K562 (cell line): ENCODE measurements around the gene KLK13. TPM values are rescaled to one million over a fixed set of nuclear protein-coding genes. Genes with fewer than 3 reads are reported as not detected.

Source experiments
- ATAC-seq: fragments of 200-7000 bp; cut with Tn5 transposase; 3 replicates; pipeline ENCODE4 v1.9.1; 2020; ENCODE audit warnings: moderate library complexity
- BruUV-seq: library from RNA; stranded (reverse); fragments of 400-500 nt; replicated peaks from 2 replicates; lab custom pipeline; 2021; lab: Mats Ljungman, UMichigan
- CTCF ChIA-PET: fragments of 300-600 bp; formaldehyde crosslinking; extraction: SDS; loops from one replicate; lab custom pipeline; 2021; ENCODE audit warnings: low intra/inter-chr PET ratio; lab: Yijun Ruan, JAX
- POLR2A ChIA-PET: fragments of 300-600, 350-650 bp; sonication (Branson Sonifier 250); formaldehyde crosslinking; extraction: SDS; loops from one replicate; lab custom pipeline; 2021; ENCODE audit warnings: antibody characterized with exemption, inconsistent platforms; lab: Yijun Ruan, JAX
- DNase-seq, 4 experiments: peaks; one replicate each; pipeline versions ENCODE4 v3.0.0 to v3.0.0-alpha.2; 2011 to 2018; ENCODE audit warnings: low spot score in 3 of 4, mixed read lengths in 3 of 4; ENCODE audit errors: extremely low read depth in 1 of 4
- FAIRE-seq: peaks from 2 replicates; lab custom pipeline; 2011; peaks lifted over from hg19 to GRCh38; lab: Jason Lieb, UNC
- H2AFZ ChIP-seq: 2 replicates; pipeline ENCODE4 v1.6.0; 2011; ENCODE audit warnings: low read depth, low read length, control low read depth, inconsistent platforms
- H3K27ac ChIP-seq: fragments of 200-600 bp; 3 replicates; pipeline ENCODE4 v1.8.0; 2011; ENCODE audit warnings: low read depth, mild to moderate bottlenecking, control low read depth, inconsistent platforms, low read length, moderate library complexity, mixed read lengths; ENCODE audit errors: extremely low read depth
- H3K27me3 ChIP-seq, 2 experiments: fragments of 300-600 bp in 1 of 2; 2 replicates in 1 of 2; 3 replicates in 1 of 2; pipeline versions ENCODE4 v1.6.0 to v1.8.0; 2011; ENCODE audit warnings: inconsistent platforms in 2 of 2, low read length in 2 of 2, mild to moderate bottlenecking in 1 of 2, mixed read lengths in 1 of 2, moderate library complexity in 1 of 2; ENCODE audit not compliant: control insufficient read depth in 2 of 2, insufficient read depth in 2 of 2
- H3K36me3 ChIP-seq: fragments of 300-600 bp; 3 replicates; pipeline ENCODE4 v1.8.0; 2011; ENCODE audit warnings: mild to moderate bottlenecking, low read length, inconsistent platforms; ENCODE audit not compliant: control insufficient read depth, insufficient read depth
- H3K4me1 ChIP-seq, 2 experiments: fragments of 200-600 bp in 1 of 2; replicated peaks in 1 of 2; 2 replicates in 1 of 2; 3 replicates in 1 of 2; pipeline versions ENCODE4 v1.5.1 to v1.8.0; 2011; ENCODE audit warnings: inconsistent platforms in 2 of 2, low read length in 2 of 2, mild to moderate bottlenecking in 1 of 2, mixed read lengths in 1 of 2, moderate library complexity in 1 of 2; ENCODE audit not compliant: control insufficient read depth in 2 of 2, insufficient read depth in 2 of 2
- H3K4me2 ChIP-seq: 2 replicates; pipeline ENCODE4 v1.6.1; 2011; ENCODE audit warnings: low read length, control low read depth, inconsistent platforms, mixed read lengths; ENCODE audit not compliant: insufficient read depth
- H3K4me3 ChIP-seq: fragments of 200-600 bp; sonication (generic), shearing (Covaris generic); 2 replicates; pipeline ENCODE4 v1.5.1; 2016; ENCODE audit warnings: control low read depth, inconsistent platforms
- H3K79me2 ChIP-seq: fragments of 200-600 bp; 3 replicates; pipeline ENCODE4 v1.8.0; 2011; ENCODE audit warnings: low read length, inconsistent platforms; ENCODE audit not compliant: control insufficient read depth, insufficient read depth
- H3K9ac ChIP-seq, 2 experiments: 2 replicates each; pipeline versions ENCODE4 v1.6.0 to v1.6.1; 2011; ENCODE audit warnings: low read depth in 2 of 2, low read length in 2 of 2, control low read depth in 1 of 2, inconsistent platforms in 1 of 2, mild to moderate bottlenecking in 1 of 2, mixed read lengths in 1 of 2; ENCODE audit not compliant: insufficient read depth in 1 of 2
- H3K9me1 ChIP-seq: one replicate; pipeline ENCODE4 v1.6.0; 2011; ENCODE audit warnings: inconsistent platforms, mild to moderate bottlenecking, low read length, moderate library complexity; ENCODE audit not compliant: control insufficient read depth, insufficient read depth
- H3K9me3 ChIP-seq: replicated peaks from 2 replicates; pipeline ENCODE4 v1.5.1; 2011; ENCODE audit warnings: low read depth, low read length, inconsistent platforms; ENCODE audit not compliant: control insufficient read depth, insufficient read depth
- H4K20me1 ChIP-seq: replicated peaks from 2 replicates; pipeline ENCODE4 v1.6.1; 2011; ENCODE audit warnings: low read length, inconsistent platforms, mixed read lengths; ENCODE audit not compliant: control insufficient read depth, insufficient read depth
- AFF4 ChIP-seq: sonication (generic); formaldehyde crosslinking; IDR thresholded peaks from 2 replicates; pipeline ENCODE4 v1.8.0; 2023; ENCODE audit warnings: mild to moderate bottlenecking, missing genetic modification reagents
- COPS2 ChIP-seq: fragments of 450-650 bp; conservative IDR thresholded peaks from 2 replicates; pipeline ENCODE4 v1.6.1; 2016; ENCODE audit warnings: mild to moderate bottlenecking, moderate library complexity
- KLF13 ChIP-seq: fragments of 450-650 bp; IDR thresholded peaks from 2 replicates; pipeline ENCODE4 v1.6.1; 2016; ENCODE audit warnings: missing genetic modification characterization, low read depth, mild to moderate bottlenecking, missing compliant biosample characterization, moderate library complexity, borderline replicate concordance
- MCM7 ChIP-seq, 2 experiments: fragments of 450-650 bp; IDR thresholded peaks; 2 replicates each; pipeline ENCODE4 v1.6.1; 2016 to 2018
- MYBL2 ChIP-seq, 2 experiments: fragments of 450-650 bp in 1 of 2; sonication (generic) in 1 of 2; formaldehyde crosslinking in 1 of 2; IDR thresholded peaks; 2 replicates each; pipeline versions ENCODE4 v1.6.1 to v1.8.1; 2017 to 2022; ENCODE audit warnings: borderline replicate concordance in 1 of 2, inconsistent platforms in 1 of 2, low read depth in 1 of 2, mild to moderate bottlenecking in 1 of 2, missing genetic modification reagents in 1 of 2, moderate library complexity in 1 of 2
- OTX1 ChIP-seq: fragments of 450-650 bp; formaldehyde crosslinking; IDR thresholded peaks from 2 replicates; pipeline ENCODE4 v1.4.0; 2022; ENCODE audit warnings: mild to moderate bottlenecking
- RUNX1 ChIP-seq: sonication (generic); IDR thresholded peaks from 2 replicates; pipeline ENCODE4 v1.6.1; 2016; ENCODE audit warnings: antibody characterized with exemption, low read depth
- SIN3B ChIP-seq: fragments of 450-650 bp; IDR thresholded peaks from 2 replicates; pipeline ENCODE4 v1.6.1; 2017; ENCODE audit warnings: low read depth, mild to moderate bottlenecking, moderate library complexity
- TCFL5 ChIP-seq: fragments of 250-450 bp; sonication (Bioruptor Pico); conservative IDR thresholded peaks from 2 replicates; pipeline ENCODE4 v1.6.1; 2021; ENCODE audit warnings: mild to moderate bottlenecking, moderate library complexity, matching md5 sums
- ZNF12 ChIP-seq: sonication (generic); formaldehyde crosslinking; IDR thresholded peaks from 2 replicates; pipeline ENCODE4 v1.4.0; 2020; ENCODE audit warnings: mild to moderate bottlenecking, missing genetic modification reagents
- ZNF124 ChIP-seq: sonication (generic); formaldehyde crosslinking; IDR thresholded peaks from 2 replicates; pipeline ENCODE4 v1.8.1; 2022; ENCODE audit warnings: missing genetic modification reagents
- WGBS: fragments of 100-300 bp; shearing (Covaris generic); methylation state at CpG from one replicate; pipeline ENCODE4 v1.1.6; 2016; ENCODE audit warnings: low coverage, mixed read lengths; ENCODE audit not compliant: insufficient coverage; ENCODE audit errors: missing lambda C conversion rate; 5-methylcytosine and 5-hydroxymethylcytosine counted together
- in situ Hi-C: fragments of 300-500 bp; cut with MboI; formaldehyde crosslinking; loops from 4 replicates; pipeline ENCODE4 v1.15.0; 2018; ENCODE audit warnings: inconsistent platforms, mixed read lengths
- intact Hi-C: fragments of 100-400 bp; cut with micrococcal nuclease; formaldehyde crosslinking; loops from 2 replicates; pipeline ENCODE4 v1.14.2; 2022
- polyA plus RNA-seq, 8 experiments: library from polyadenylated mRNA; depleted of rRNA in 4 of 8; stranded (reverse) in 5 of 8; unstranded in 3 of 8; fragments of >200 nt; fragmentation: Nextera tagmentation in 2 of 8; fragmentation: Illumina TruSeq in 1 of 8; extraction: Ambion mirVana in 2 of 8; extraction: Trizol in 1 of 8; gene quantifications; 2 replicates each; pipeline versions ENCODE4 v1.2.1 to v1.2.3, GENCODE V29; 2011 to 2014; ENCODE audit warnings: inconsistent platforms in 1 of 8, missing spikeins in 1 of 8
- total RNA-seq, 7 experiments: library from RNA; depleted of rRNA in 6 of 7; stranded (reverse); fragments of >200 nt in 6 of 7; fragmentation: Illumina TruSeq in 2 of 7; extraction: Trizol in 2 of 7; gene quantifications; 2 replicates each; pipeline versions ENCODE4 v1.2.1 to v1.2.3, GENCODE V29; 2011 to 2021; ENCODE audit warnings: low replicate concordance in 1 of 7

Gene KLK13
- total and polyA plus RNA-seq, 9 of the 15 experiments (the other 6 are each of a cell fraction or from before 2014, with no cell fraction given): 0.72 to 9.0 (median 2.3) TPM

DNA sequence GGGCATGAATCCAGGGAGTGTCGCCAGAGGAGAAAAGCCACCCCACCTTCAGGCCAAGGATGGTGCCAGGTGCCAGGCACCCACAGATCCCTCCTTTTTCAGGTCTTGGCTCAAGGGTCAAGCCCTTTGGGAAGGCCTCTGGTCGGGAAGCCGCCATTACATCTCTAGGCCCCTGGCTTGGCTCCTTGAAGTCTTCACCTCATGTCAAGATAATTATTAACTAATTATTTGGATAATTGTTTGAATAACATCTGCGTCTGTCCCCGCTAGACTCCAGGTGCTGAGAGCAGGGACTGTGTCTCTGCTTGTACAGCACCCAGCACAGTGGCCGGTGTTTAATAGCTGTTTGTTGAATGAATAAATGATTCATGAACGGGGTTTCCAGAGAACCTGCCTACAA is 1.2 kb downstream of the KLK13 start:
- H3K9me1 ChIP-seq: no peaks in the 10 kb centered on the region
- H3K27me3 ChIP-seq: peaks cover 1 to 8% of the 10 kb centered on the region in 2 experiments; a peak in 1 of 5 replicates
- no peaks in the 10 kb centered on the region for H3K9me3 ChIP-seq
- ChIA-PET POLR2A (no interaction called here), CTCF (no interaction called here)
- H3K4me2 ChIP-seq: no peak overlapping the region
- no peak for FAIRE-seq
- no peaks in the 10 kb centered on the region for H4K20me1 ChIP-seq
- in situ Hi-C loops: no loop called here
- no peaks in the 10 kb centered on the region for H3K79me2 ChIP-seq
- no peak overlapping the region for H3K9ac ChIP-seq
- WGBS: 67% methylated on average over 7 of the region's 7 CpGs
- H3K4me3 ChIP-seq: no peak overlapping the region
- ATAC-seq: no peak
- no TSS peak for BruUV-seq
- no peak for TF ChIP-seq TCFL5 (CRISPR knock-in tag)
- no peak for TF ChIP-seq MCM7 (IDR thresholded peaks at IDR 0.05)
- no peak for TF ChIP-seq RUNX1
- no peak for TF ChIP-seq ZNF12 (CRISPR knock-in tag)
- TF ChIP-seq COPS2: no peak
- no peak for TF ChIP-seq ZNF124 (CRISPR knock-in tag)
- TF ChIP-seq SIN3B: no peak
- no peak for TF ChIP-seq MYBL2 (IDR thresholded peaks at IDR 0.05; ENCODE audit: low read depth)
- TF ChIP-seq MYBL2 (CRISPR knock-in tag; IDR thresholded peaks at IDR 0.05; ENCODE audit: borderline replicate concordance): no peak
- TF ChIP-seq AFF4 (CRISPR knock-in tag): no peak
- TF ChIP-seq OTX1 (CRISPR knock-in tag): no peak
- no peak for TF ChIP-seq KLF13 (tag)
- H3K27ac ChIP-seq: no peak overlapping the region
- no peaks in the 10 kb centered on the region for H3K36me3 ChIP-seq
- DNase-seq: no peak
- intact Hi-C loops: no loop called here
- no peak overlapping the region for H2AFZ ChIP-seq
- H3K4me1 ChIP-seq: peaks cover 16 to 18% of the 10 kb centered on the region in 2 experiments
